CMK (cell line): ENCODE measurements around the gene ANKRD6.
"Not testable (repeated sequence)": the region's sequence is repeated elsewhere in the genome, so short reads cannot be mapped to it uniquely, and the experiment has no call there.

Experiments
- DNase-seq: peaks from one replicate; pipeline ENCODE4 v3.0.0-alpha.2; 2010; ENCODE audit warnings: low read depth

The ANKRD6 gene

GRCh38 chr6:89432875-89433251, at the start of gene ANKRD6:
Gene ANKRD6, plus strand, starts transcription at chr6:89433152. Its CDS starts 133,825 bp downstream, at chr6:89566977.
- DNase-seq = peak; percentile 46

GRCh38 chr6:89385156-89385667, 47.7 kb upstream of the ANKRD6 start:
- no peak for DNase-seq

GRCh38 chr6:89385846-89386245, 47.1 kb upstream of the ANKRD6 start:
- DNase-seq = no peak

- no peak for DNase-seq
These were observed 45.9 kb upstream of the ANKRD6 start for GRCh38 chr6:89386917-89387491.

- no peak for DNase-seq
These were observed 45.3 kb upstream of the ANKRD6 start for GRCh38 chr6:89387516-89388201.

- DNase-seq = no peak
These were observed 44.1 kb upstream of the ANKRD6 start for GRCh38 chr6:89388846-89389245.

GRCh38 chr6:89392823-89393222, 40.1 kb upstream of the ANKRD6 start:
- no peak for DNase-seq

GRCh38 chr6:89393659-89394058, 39.3 kb upstream of the ANKRD6 start:
- DNase-seq = no peak

- not testable (repeated sequence) for DNase-seq
These were observed 35.1 kb upstream of the ANKRD6 start for GRCh38 chr6:89397884-89398283.

- no peak for DNase-seq
These were observed 34.0 kb upstream of the ANKRD6 start for GRCh38 chr6:89398762-89399525.

- DNase-seq = no peak
These were observed 32.9 kb upstream of the ANKRD6 start for GRCh38 chr6:89400050-89400449.

GRCh38 chr6:89400912-89401399, 32.0 kb upstream of the ANKRD6 start:
- DNase-seq = no peak

GRCh38 chr6:89402776-89403175, 30.2 kb upstream of the ANKRD6 start:
- no peak for DNase-seq

- no peak for DNase-seq
These were observed 28.4 kb upstream of the ANKRD6 start for GRCh38 chr6:89404512-89404911.

- DNase-seq = no peak
These were observed 26.8 kb upstream of the ANKRD6 start for GRCh38 chr6:89406141-89406540.

- DNase-seq = no peak
These were observed 23.4 kb upstream of the ANKRD6 start for GRCh38 chr6:89409461-89410035.

- DNase-seq = no peak
These were observed 22.7 kb upstream of the ANKRD6 start for GRCh38 chr6:89410231-89410761.

- DNase-seq = no peak
These were observed 22.2 kb upstream of the ANKRD6 start for GRCh38 chr6:89410788-89411144.

GRCh38 chr6:89411145-89412070, 21.5 kb upstream of the ANKRD6 start:
- DNase-seq = no peak

GRCh38 chr6:89412071-89413005, 20.6 kb upstream of the ANKRD6 start, which contains the start of gene RRAGD:
Gene RRAGD, minus strand, starts transcription at chr6:89412273. Its CDS starts 280 bp downstream, at chr6:89411993.
- DNase-seq = peak; percentile 22
